KBM-7 (cell line): ENCODE measurements around the gene RRP1B.
"Not testable (repeated sequence)": the region's sequence is repeated elsewhere in the genome, so short reads cannot be mapped to it uniquely, and the experiment has no call there.

Experiments
- DNase-seq: peaks from one replicate; pipeline ENCODE4 v3.0.0-alpha.2; 2015
- in situ Hi-C: fragments of 300-500 bp; cut with MboI; formaldehyde crosslinking; loops from 2 replicates; pipeline ENCODE4 v1.14.3; 2020; ENCODE audit warnings: low sequenced_read_pairs, low pct_unique_long_range_greater_than_20kb, mixed read lengths

The RRP1B gene, protein sequence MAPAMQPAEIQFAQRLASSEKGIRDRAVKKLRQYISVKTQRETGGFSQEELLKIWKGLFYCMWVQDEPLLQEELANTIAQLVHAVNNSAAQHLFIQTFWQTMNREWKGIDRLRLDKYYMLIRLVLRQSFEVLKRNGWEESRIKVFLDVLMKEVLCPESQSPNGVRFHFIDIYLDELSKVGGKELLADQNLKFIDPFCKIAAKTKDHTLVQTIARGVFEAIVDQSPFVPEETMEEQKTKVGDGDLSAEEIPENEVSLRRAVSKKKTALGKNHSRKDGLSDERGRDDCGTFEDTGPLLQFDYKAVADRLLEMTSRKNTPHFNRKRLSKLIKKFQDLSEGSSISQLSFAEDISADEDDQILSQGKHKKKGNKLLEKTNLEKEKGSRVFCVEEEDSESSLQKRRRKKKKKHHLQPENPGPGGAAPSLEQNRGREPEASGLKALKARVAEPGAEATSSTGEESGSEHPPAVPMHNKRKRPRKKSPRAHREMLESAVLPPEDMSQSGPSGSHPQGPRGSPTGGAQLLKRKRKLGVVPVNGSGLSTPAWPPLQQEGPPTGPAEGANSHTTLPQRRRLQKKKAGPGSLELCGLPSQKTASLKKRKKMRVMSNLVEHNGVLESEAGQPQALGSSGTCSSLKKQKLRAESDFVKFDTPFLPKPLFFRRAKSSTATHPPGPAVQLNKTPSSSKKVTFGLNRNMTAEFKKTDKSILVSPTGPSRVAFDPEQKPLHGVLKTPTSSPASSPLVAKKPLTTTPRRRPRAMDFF

GRCh38 chr21:43659136-43660000 is at the start of gene RRP1B, which contains the start of gene HSF2BP:
RRP1B (plus strand) TSS chr21:43659560; CDS start chr21:43659665, 105 bp downstream.
HSF2BP (minus strand) TSS chr21:43659488; CDS start chr21:43658096, 1,392 bp downstream.
- DNase-seq, result peak; percentile 83
- in situ Hi-C loops, result no loop called here

- in situ Hi-C loops, result no loop called here
- DNase-seq, result peak; percentile 51
Observed at GRCh38 chr21:43611598-43612369, 47.6 kb upstream of the RRP1B start.

- no peak for DNase-seq
Observed at GRCh38 chr21:43613755-43614638, 45.4 kb upstream of the RRP1B start.

GRCh38 chr21:43614839-43615238 is 44.5 kb upstream of the RRP1B start:
- DNase-seq, result no peak
- in situ Hi-C loops, result no loop called here

More at GRCh38 chr21:43613755-43614638, 45.4 kb upstream of the RRP1B start:
- in situ Hi-C loops, result no loop called here

- in situ Hi-C loops, DNase-seq: not testable (repeated sequence)
Observed at GRCh38 chr21:43616861-43617260, 42.5 kb upstream of the RRP1B start.

GRCh38 chr21:43618940-43619339 is 40.4 kb upstream of the RRP1B start:
- DNase-seq, result no peak
- in situ Hi-C loops, result no loop called here

- no peak for DNase-seq
- in situ Hi-C loops, result no loop called here
Observed at GRCh38 chr21:43619344-43619743, 40.0 kb upstream of the RRP1B start.

GRCh38 chr21:43619856-43620255 is 39.5 kb upstream of the RRP1B start:
- DNase-seq, result no peak
- in situ Hi-C loops, result no loop called here

DNA sequence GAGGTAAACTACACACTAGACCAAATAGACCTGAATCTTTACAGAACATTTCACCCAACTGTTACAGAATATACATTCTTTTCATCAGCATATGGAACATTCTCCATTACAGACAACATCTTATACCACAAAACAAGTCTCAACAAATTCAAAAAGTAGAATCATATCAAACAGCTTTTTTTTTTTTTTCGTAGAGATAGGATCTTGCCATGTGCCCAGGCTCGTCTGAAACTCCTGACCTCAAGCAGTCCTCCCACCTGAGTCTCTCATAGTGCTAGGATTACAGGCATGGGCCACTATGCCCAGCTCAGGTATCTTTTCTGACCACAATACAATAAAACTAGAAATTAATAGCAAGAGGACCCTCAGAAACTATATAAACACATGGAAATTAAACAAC is 36.6 kb upstream of the RRP1B start:
- in situ Hi-C loops, result no loop called here
- no peak for DNase-seq

GRCh38 chr21:43623588-43623987 is 35.8 kb upstream of the RRP1B start:
- DNase-seq, result no peak
- in situ Hi-C loops, result no loop called here

DNA sequence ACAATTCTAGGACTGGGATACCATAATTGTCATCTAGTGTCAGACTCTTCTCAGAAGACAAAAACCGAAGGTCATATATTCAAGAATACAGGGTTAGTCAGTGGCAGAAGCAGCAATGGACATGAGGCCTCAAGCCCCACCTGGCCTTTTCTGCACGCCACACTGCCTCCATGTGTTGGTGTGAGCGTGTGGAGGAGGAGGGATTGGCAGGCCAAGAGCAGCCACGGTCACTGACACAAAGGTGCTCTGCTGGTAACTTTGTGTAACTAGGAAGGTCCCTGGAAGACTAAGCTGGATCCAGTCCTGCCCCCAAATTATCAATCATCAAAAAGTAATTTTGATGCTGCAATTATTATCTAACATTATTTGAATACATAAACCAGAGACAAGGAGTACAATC is 35.0 kb upstream of the RRP1B start:
- in situ Hi-C loops, result no loop called here
- DNase-seq, result no peak

- in situ Hi-C loops, result no loop called here
- no peak for DNase-seq
Observed at GRCh38 chr21:43626390-43626789, 33.0 kb upstream of the RRP1B start.

GRCh38 chr21:43627527-43627926 is 31.8 kb upstream of the RRP1B start:
- DNase-seq, result no peak
- in situ Hi-C loops, result no loop called here

GRCh38 chr21:43631411-43632107 is 27.8 kb upstream of the RRP1B start:
- DNase-seq, result no peak
- in situ Hi-C loops, result no loop called here

GRCh38 chr21:43632373-43632905 is 26.9 kb upstream of the RRP1B start:
- no peak for DNase-seq
- in situ Hi-C loops, result no loop called here

- DNase-seq, result no peak
- in situ Hi-C loops, result no loop called here
Observed at GRCh38 chr21:43634618-43635017, 24.7 kb upstream of the RRP1B start.

- in situ Hi-C loops, result no loop called here
Observed at GRCh38 chr21:43635436-43635835, 23.9 kb upstream of the RRP1B start.

More at GRCh38 chr21:43635436-43635835, 23.9 kb upstream of the RRP1B start:
- DNase-seq, result no peak
